SK-N-SH treated with all-trans-retinoic acid at 6 μM for 48 hours (cell line): ENCODE measurements around the gene GJC2.

Experiments used
- ARNTL ChIP-seq: fragments of 450-650 bp; formaldehyde crosslinking; IDR thresholded peaks from 2 replicates; pipeline ENCODE4 v1.5.0; 2020; ENCODE audit warnings: low read depth, mild to moderate bottlenecking, moderate library complexity, borderline replicate concordance
- CREB5 ChIP-seq: fragments of 250-450 bp; sonication (Bioruptor Pico); IDR thresholded peaks from 2 replicates; pipeline ENCODE4 v1.5.1; 2020; ENCODE audit warnings: low read depth, mild to moderate bottlenecking, moderate library complexity
- CSDC2 ChIP-seq: fragments of 250-450 bp; sonication (Bioruptor Pico); IDR thresholded peaks from 2 replicates; pipeline ENCODE4 v1.5.0; 2020; ENCODE audit warnings: mild to moderate bottlenecking, moderate library complexity
- CSRNP3 ChIP-seq: fragments of 250-450 bp; sonication (Bioruptor Pico); IDR thresholded peaks from 2 replicates; pipeline ENCODE4 v1.5.1; 2021; ENCODE audit warnings: mild to moderate bottlenecking, moderate library complexity
- POU6F1 ChIP-seq: fragments of 250-450 bp; sonication (Bioruptor Pico); IDR thresholded peaks from 2 replicates; pipeline ENCODE4 v1.8.0; 2021; ENCODE audit warnings: low read depth, mild to moderate bottlenecking, moderate library complexity, borderline replicate concordance
- ZC3H10 ChIP-seq: fragments of 250-450 bp; sonication (Bioruptor Pico); IDR thresholded peaks from 2 replicates; pipeline ENCODE4 v1.5.1; 2021; ENCODE audit warnings: mild to moderate bottlenecking, moderate library complexity
- ZNF565 ChIP-seq: fragments of 450-650 bp; formaldehyde crosslinking; conservative IDR thresholded peaks from 2 replicates; pipeline ENCODE4 v1.5.0; 2020; ENCODE audit warnings: low read depth, mild to moderate bottlenecking, moderate library complexity
- ZNF70 ChIP-seq: fragments of 450-650 bp; formaldehyde crosslinking; IDR thresholded peaks from 2 replicates; pipeline ENCODE4 v1.5.0; 2020; ENCODE audit warnings: mild to moderate bottlenecking, moderate library complexity
- ZNF8 ChIP-seq: fragments of 450-650 bp; formaldehyde crosslinking; IDR thresholded peaks from 2 replicates; pipeline ENCODE4 v1.5.0; 2020; ENCODE audit warnings: mild to moderate bottlenecking, moderate library complexity
- TF ChIP-seq, protein P1 (sequence below): fragments of 250-450 bp; sonication (Bioruptor Pico); IDR thresholded peaks from 2 replicates; pipeline ENCODE4 v1.8.0; 2020; ENCODE audit warnings: mild to moderate bottlenecking, moderate library complexity, borderline replicate concordance

DNA sequence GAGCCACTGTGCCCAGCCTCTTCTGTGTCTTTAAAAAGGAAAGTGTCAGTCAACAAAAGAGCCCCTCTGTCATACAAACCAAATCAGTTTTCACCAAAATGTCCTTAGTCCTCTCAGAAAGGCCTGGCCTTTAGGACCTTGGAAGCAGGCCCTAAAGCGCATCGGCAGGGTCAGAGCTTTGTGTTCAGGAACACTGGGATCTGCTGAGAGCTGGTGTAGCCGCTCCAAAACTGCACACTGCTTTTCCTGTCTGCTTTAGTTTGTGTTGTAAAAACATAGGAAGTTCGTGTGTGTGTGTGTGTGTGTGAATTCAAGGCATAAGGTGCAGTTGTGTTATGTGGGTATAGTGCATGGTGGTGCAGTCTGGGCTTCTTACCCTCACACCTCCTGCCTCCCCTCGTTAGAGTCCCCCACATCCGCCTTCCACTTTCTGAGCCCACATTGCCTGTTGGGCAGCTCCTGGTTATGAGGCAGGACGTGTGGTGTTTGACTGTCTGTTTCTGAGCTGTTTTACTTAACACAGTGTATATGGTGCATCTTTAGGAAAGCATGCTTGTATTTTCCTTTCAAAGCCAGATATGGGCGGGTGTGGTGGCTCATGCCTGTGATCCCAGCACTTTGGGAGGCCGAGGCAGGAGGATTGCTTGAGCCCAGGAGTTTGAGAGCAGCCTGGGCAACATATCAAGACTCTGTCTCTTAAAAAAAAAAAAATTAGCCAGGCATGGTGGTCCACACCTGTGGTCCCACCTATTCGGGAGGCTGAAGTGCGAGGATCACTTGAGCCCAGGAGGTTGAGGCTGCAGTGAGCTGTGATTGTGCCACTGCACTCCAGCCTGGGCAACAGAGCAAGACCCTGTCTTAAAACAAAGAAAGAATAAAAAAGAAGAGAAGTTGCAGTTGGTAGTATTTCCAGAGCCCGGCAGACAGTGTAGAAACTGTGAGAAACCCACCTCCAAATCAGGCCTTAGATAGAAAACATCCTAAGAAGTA, 28.3 kb downstream of the GJC2 start:
- no peak for TF ChIP-seq CSDC2
- TF ChIP-seq ZNF8 (CRISPR knock-in tag) = no peak
- no peak for TF ChIP-seq POU6F1 (CRISPR knock-in tag)
- TF ChIP-seq, protein P1, sequence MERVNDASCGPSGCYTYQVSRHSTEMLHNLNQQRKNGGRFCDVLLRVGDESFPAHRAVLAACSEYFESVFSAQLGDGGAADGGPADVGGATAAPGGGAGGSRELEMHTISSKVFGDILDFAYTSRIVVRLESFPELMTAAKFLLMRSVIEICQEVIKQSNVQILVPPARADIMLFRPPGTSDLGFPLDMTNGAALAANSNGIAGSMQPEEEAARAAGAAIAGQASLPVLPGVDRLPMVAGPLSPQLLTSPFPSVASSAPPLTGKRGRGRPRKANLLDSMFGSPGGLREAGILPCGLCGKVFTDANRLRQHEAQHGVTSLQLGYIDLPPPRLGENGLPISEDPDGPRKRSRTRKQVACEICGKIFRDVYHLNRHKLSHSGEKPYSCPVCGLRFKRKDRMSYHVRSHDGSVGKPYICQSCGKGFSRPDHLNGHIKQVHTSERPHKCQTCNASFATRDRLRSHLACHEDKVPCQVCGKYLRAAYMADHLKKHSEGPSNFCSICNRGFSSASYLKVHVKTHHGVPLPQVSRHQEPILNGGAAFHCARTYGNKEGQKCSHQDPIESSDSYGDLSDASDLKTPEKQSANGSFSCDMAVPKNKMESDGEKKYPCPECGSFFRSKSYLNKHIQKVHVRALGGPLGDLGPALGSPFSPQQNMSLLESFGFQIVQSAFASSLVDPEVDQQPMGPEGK (CRISPR knock-in tag) = no peak
- TF ChIP-seq CSRNP3 = no peak
- TF ChIP-seq CREB5 (CRISPR knock-in tag) = no peak
- no peak for TF ChIP-seq ZNF565 (CRISPR knock-in tag)
- no peak for TF ChIP-seq ZNF70 (CRISPR knock-in tag)
- no peak for TF ChIP-seq ARNTL (CRISPR knock-in tag)
- no peak for TF ChIP-seq ZC3H10 (CRISPR knock-in tag)
